Middle frontal gyrus (tissue), 1 donor: Measurements from ENCODE around the gene SERGEF.

ENCODE experiments used
- DNase-seq: peaks from one replicate; pipeline ENCODE4 v3.0.0-alpha.2; 2015; ENCODE audit warnings: low spot score; ENCODE audit errors: extremely low spot score

Gene SERGEF

DNA sequence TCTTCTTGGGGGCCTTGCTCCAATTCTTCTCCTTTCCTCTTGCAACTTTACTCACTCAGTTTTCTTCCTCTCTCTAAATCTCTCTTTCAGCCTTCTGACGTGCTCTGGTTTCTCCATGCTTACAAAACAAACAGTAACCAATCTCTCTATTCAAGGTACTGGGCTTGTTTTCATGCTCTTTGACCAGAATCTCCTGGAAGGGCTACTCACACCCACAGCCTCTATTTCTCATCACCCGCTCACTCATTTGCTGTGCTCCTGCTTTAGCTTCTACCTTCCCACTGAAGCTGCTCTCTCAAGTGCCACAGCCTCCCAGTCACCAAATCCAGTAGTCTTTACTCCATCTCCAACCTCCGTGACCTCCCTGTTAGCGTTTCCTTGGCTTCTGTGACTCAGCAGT, 60.4 kb downstream of the SERGEF start:
- DNase-seq = no peak

GRCh38 chr11:17951685-17952388, 61.0 kb downstream of the SERGEF start:
- DNase-seq = no peak

DNA sequence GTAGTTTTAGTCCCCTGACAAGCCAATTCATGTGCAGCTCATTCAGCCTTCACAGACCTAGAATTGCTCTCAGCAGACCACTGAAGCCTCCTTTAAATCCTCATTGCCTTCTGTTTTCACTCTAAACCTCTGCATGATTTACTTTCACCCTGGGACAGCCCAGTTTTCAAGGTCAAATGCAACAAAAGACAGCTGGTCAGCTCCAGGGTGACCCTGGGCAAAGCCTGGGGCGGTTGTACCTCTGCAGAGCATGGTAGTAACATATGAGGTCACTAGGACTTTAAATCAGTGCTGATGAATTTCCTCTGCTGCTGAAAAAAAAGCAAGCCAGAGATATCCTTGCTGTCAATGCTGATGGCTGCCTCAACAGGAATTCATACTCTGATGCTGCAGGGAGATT, 62.2 kb downstream of the SERGEF start:
- no peak for DNase-seq

DNA sequence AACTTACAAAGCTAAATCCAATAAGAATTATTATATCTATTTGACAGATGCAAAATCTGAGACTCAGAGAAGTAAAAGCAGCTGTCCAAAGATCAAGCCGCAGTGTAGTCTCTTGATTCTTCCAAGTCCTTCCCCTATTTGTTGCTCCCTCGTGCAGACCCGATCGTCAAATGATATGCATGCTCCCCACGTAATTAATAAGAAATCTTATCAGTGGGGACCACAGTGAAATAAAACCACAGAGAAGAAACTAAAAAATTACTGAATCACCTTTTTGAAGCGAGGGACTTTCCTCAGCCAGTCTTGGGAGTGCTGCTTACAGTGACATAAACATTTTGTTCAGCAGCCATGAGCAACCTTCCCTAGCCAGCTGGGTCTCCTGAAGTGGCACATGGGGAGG, 64.6 kb downstream of the SERGEF start:
- DNase-seq = no peak

GRCh38 chr11:17939542-17939941, 73.3 kb downstream of the SERGEF start:
- no peak for DNase-seq

DNA sequence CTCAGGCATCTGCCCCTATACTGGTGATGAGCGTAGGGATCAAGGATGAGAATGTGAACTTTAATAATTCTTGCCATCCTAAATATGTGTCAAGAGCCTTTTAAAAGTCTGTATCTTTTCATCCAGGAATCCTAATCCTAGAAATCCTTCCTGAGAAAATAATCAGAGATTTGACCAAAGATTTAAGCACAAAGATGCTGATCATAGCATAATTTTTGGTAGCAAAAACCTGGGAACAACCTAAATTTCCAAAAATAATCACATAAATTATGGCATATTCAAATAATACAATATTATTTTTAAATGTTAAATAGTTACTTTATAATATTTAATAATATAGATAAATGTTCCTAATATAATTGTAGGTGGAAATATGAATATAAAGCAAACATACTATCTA, 76.1 kb downstream of the SERGEF start:
- DNase-seq = no peak

DNA sequence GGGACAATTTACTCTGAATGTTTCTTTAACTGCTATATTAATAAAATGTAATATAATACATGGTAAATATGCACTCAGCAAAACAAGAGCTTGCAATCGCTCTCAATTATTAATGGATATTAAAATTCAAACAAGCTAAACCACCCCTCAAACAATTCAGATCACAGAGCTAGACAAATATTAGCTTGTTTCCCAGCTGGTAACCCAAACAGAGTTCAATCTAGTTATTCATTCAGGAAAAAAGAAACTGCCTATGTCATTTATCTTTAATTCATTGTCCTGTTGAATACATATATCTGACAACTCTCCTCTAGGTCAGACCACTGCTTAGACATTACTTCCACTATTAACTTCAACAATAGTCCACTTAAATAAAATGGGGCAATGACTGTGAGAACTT, 78.7 kb downstream of the SERGEF start:
- no peak for DNase-seq

GRCh38 chr11:17933708-17934107, 79.1 kb downstream of the SERGEF start:
- DNase-seq = no peak

- DNase-seq = no peak
Observed at GRCh38 chr11:17932472-17932871, 80.4 kb downstream of the SERGEF start.

- no peak for DNase-seq
Observed at GRCh38 chr11:17931595-17931994, 81.3 kb downstream of the SERGEF start.

DNA sequence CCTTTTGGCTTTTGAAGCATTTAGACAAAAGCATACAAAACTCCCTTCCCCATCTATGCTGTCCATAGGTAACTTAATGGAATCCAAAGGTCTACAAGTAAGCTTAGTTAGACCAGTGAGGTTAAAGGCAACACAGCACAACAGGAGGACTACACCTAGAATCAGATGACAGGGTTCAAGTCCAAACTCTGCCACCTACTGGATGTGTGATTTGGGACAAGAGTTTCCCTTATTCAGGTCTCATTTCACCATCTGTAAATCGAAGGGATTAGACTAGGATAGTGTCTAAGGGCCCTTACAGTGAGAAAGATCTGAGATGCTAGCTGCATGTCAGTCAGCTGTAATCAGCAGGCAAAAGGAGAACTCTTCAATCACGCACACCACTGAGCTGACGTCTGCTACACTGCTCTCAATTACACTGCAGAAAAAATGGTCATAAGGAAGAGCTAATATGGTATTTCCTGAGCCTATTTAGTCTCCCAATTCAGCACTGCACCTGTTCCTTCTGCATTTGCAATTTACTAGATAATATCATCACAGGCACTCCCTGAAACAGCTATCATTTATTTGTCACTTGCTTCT, 82.2 kb downstream of the SERGEF start:
- DNase-seq = no peak

DNA sequence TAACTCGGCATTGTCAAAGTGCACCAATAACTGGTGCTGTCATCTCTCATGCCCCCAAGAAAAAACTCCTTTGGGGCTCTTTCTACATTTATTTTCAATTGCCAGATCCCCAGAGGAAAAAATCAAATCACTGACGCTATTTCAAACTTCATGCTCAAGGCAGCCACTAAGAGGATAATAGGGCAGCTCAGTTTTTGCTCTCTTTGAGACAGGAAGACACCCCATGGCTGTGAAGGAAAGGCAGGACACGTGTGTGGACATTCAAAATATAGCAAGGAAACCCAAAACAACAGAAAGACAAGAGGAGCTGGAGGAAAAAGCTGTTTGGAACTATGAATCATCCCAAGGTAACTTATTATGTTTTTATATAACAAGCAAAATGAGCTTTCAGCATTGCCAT, 83.7 kb downstream of the SERGEF start:
- DNase-seq = no peak

- DNase-seq = no peak
Observed at GRCh38 chr11:17927681-17928343, 85.0 kb downstream of the SERGEF start.

DNA sequence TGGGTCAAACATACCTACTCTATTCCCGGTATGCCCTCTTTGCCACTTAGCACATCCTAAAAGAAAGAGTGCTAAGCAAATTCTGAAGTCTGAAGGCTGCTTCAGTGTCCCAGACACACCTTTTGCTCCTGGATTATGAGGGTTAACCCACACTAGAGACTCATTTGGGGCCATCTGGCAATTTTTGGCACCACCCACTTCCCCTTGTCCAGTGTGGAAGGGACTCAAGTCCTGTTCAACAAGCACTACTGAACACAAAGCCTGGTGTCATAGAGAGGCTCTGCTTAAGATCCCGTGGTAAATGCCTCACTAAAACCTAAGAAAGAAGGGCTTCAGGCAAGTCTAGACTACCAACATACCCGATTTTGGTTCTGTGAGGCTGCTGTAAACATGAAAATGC, 85.8 kb downstream of the SERGEF start:
- DNase-seq = no peak

DNA sequence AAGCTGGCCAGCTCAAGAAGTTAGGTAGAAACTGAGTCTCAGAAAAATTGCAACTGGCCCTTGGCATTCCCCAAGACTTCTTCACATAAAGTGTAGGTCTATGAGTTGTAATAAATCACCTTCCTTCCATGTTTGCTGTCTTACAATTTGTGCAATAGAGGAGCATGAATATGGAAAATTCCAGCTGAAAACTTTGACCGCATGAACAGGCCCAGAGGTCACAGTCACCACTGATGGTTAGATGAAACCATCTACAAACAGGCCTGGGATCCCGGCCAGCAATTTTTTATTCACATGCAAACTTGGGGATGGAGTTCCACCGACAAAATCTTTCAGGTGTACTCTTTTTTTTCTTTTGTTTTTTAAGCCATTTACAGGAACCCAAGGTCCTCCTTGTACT, 88.1 kb downstream of the SERGEF start:
- no peak for DNase-seq

DNA sequence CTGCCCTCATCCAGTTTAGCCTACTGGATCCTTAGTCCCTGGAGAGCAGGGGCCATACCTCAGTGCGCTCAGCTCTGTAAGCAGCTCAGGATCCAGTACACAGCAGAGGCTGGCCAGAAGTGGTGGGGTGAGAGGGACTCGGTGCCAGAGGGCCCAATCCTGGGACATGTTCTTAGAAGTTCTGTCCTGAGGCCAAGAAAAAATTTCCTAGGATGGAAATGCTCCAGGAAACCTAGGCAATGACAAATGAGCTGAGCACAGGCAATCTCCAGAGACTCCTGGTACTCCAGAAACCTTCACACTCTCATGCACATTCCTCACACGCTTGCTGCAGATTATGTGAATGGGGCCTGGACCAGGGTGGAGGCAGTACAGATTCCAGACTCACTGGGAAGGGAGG, 89.6 kb downstream of the SERGEF start:
- no peak for DNase-seq

GRCh38 chr11:17922416-17922788, 90.4 kb downstream of the SERGEF start:
- no peak for DNase-seq

- DNase-seq = no peak
Observed at GRCh38 chr11:17921659-17922415, 91.0 kb downstream of the SERGEF start.

DNA sequence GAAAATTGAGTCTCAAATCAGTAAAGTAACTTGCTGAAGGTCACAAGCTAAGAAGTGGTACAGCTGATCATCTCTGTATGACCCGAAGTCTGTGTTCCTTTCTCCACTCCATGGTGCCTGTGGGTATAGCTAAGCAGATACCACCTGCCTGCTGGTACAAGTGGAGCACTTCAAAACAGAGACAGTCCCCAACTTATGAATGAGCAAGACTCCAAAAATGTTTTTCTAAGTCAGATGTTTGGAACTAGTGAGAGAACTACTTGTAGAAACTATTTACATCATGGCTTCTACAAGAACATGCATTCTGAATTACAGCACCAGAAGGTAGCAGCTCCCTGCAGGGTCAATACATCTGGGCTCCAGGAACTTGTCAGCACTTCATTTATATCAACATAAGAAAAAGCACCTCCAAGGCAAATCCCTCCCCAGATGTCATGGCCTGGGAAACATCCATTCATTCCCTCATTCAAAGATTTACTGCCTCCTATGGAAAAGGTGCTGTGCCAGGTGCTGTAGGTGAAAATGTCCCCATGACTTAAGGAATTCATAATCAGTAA, 94.7 kb downstream of the SERGEF start:
- DNase-seq = no peak

DNA sequence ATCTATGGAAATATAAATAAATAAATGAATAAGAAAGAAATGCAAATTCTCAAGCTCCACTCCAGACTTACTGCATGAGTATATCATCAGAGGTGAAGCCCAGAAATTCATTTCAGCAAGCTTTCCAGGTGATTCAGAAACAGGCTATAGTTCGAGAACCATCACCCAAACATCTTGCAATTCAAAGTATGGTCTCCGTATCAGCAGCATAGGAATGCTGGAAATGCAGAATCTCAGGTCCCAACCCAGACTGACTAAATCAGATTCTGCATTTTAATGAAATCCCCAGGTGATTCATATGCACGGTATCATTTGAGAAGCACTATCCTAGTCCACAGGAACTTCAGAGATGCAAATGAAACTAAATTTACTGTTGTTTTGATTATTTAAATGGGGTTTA, 95.3 kb downstream of the SERGEF start:
- DNase-seq = no peak

DNA sequence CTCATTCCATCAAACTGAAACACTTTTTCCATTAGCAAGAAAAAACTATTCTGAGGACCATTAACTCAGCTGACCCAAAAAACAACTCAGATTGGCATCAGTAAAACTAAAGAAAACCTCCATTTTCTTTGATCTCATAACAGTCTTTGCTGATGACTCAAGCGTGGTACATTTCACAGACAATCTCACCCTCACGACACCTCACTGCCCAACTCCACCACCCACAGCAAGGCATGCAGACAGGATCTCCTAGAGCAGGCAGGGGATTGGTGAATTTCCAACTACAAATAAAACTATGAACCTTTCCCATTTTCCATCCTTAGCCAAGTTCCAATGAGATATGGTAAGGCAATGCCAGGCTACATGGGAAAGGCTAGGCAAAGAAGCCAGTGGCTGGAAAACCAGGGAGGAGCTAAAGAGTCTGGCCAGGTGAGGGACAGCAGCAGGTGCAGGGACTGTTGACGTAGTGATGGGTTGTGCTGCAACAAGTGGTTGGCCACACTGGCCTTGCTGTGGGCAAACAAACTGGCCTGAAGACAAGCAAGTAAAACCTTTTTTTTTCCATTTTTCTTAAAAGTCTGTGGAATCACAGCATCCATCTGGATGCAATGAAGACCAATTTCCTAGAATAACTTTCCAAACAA, 97.2 kb downstream of the SERGEF start:
- no peak for DNase-seq
